Measurements from ENCODE around the gene YBX2. TPM values are rescaled to one million over a fixed set of nuclear protein-coding genes. Genes with fewer than 3 reads are reported as not detected.
"Not testable (repeated sequence)": the region's sequence is repeated elsewhere in the genome, so short reads cannot be mapped to it uniquely, and the experiment has no call there.

The YBX2 gene
- total RNA-seq, result 1 to 10 TPM; 1.4 to 3.1 (median 1.8) TPM
- polyA plus RNA-seq, result 5.3 TPM
- long read RNA-seq, donor 1, partial matches to known transcripts, result 0 of 3 reads
- long read RNA-seq, donor 1, other reads (novel, unspliced or antisense), result 0 of 3 reads
- long read RNA-seq, donor 2, result 0 reads
- long read RNA-seq, donor 3, partial matches to known transcripts, result 0 of 37 reads
- long read RNA-seq, donor 3, other reads (novel, unspliced or antisense), result 37 of 37 reads
- long read RNA-seq, donor 4, partial matches to known transcripts, result 0 of 2 reads
- long read RNA-seq, donor 4, other reads (novel, unspliced or antisense), result 0 of 2 reads

DNA sequence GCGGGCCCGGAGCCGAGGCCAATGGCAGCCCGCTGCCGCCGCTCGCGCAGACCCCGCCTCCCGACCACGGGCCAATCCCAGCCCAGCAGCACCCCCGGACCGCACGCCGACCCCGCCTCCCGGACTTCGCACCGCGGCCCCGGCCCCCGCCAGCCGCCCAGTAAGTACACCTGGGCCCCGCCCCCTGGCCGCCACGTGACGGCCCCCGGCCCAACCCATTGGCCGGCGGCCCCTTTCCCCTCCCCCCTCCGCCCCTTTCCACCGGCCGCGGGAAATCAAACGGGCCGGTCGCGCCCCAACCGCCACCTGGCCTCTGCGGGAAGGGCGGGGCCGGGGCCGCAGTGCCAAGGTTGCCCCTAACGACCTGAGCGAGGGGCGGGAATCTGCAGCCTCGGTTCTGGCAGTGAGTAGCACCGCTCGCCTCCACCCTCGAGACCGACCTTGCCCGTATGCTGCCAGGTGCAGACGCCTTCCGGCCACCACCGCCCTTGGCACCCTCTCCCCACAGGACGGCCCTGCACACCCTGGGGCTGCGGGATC is at the start of gene YBX2:
Gene YBX2 (minus strand): TSS at position 26 of the 540 bp plus-strand sequence. CDS start 139 bp downstream, outside the sequence.
- DNase-seq (peak; percentile 65 to 90 (median 83)), ATAC-seq (peak; percentile 39 to 49)
- Histone ChIP-seq H3K27ac (ENCODE audit: low read length) (no peak within 1 kb of the TSS), H3K4me3 (ENCODE audit: low read length) (peak within 1 kb of the TSS; percentile 34), H3K9me3 (ENCODE audit: control insufficient read depth, low read length) (no peaks in the 10 kb centered on the region), H3K27me3 (ENCODE audit: control insufficient read depth, insufficient read depth) (no peaks in the 10 kb centered on the region), H3K4me1 (ENCODE audit: control insufficient read depth, insufficient read depth, low read length) (peaks cover 12% of the 10 kb centered on the region)
- intact Hi-C loops (cut with DNase I), result loop anchor here in 1 of 4 donors (10.0 kb wide), 1 partner anchor 50 kb away; no protein-coding TSS in a partner anchor
- WGBS, result 3% methylated on average over 57 of the region's 57 CpGs

GRCh38 chr17:7343250-7343649 is 48.8 kb upstream of the YBX2 start:
- 76% methylated on average over 15 of the region's 15 CpGs for WGBS
- H3K27ac ChIP-seq (ENCODE audit: low read length), result no peak overlapping the region
- no peaks in the 10 kb centered on the region for H3K27me3 ChIP-seq (ENCODE audit: control insufficient read depth, insufficient read depth)
- H3K9me3 ChIP-seq (ENCODE audit: control insufficient read depth, low read length), result no peaks in the 10 kb centered on the region
- intact Hi-C loops (cut with DNase I), result loop anchor here in 2 of 4 donors (10.0 kb wide), 2 partner anchors 48 to 58 kb away; partner anchors contain the start of genes SLC2A4 (in 1 of the 2) and YBX2 (in 1 of the 2)
- H3K4me3 ChIP-seq (ENCODE audit: low read length), result no peak overlapping the region
- DNase-seq (peak in 1 of 3 donors; percentile 33), ATAC-seq (no peak)
- H3K4me1 ChIP-seq (ENCODE audit: control insufficient read depth, insufficient read depth, low read length), result no peaks in the 10 kb centered on the region

DNA sequence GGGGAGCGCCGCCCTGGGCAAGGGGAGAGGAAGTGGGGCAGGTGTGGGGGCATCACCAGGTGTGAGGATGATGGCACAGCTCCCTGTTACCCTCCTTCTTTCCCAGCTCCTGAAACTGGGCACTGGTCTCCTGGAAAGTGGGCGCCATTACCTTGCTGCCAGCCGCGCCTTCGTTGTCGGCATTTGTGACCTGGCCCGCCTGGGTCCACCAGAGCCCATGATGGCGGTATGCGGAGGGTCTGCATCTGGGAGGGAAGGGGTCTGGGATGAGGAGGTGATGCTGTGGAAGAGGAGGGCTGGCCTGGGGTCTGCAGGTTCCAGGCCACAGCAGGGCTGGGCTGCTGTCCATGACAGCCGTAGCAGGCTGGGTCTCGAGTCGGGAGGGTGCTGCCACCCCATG is 47.4 kb upstream of the YBX2 start:
- no peaks in the 10 kb centered on the region for H3K4me1 ChIP-seq (ENCODE audit: control insufficient read depth, insufficient read depth, low read length)
- intact Hi-C loops (cut with DNase I), result loop anchor here in 2 of 4 donors (10.0 kb wide), 2 partner anchors 47 to 57 kb away; partner anchors contain the start of genes SLC2A4 (in 1 of the 2) and YBX2 (in 1 of the 2)
- no peak for ATAC-seq
- H3K4me3 ChIP-seq (ENCODE audit: low read length), result no peak overlapping the region
- no peaks in the 10 kb centered on the region for H3K27me3 ChIP-seq (ENCODE audit: control insufficient read depth, insufficient read depth)
- no peak for DNase-seq
- no peaks in the 10 kb centered on the region for H3K9me3 ChIP-seq (ENCODE audit: control insufficient read depth, low read length)
- H3K27ac ChIP-seq (ENCODE audit: low read length), result no peak overlapping the region
- WGBS, result 91% methylated on average over 13 of the region's 13 CpGs

- H3K4me3 ChIP-seq (ENCODE audit: low read length), result no peak overlapping the region
- H3K4me1 ChIP-seq (ENCODE audit: control insufficient read depth, insufficient read depth, low read length), result no peaks in the 10 kb centered on the region
- H3K27ac ChIP-seq (ENCODE audit: low read length), result no peak overlapping the region
- no peaks in the 10 kb centered on the region for H3K27me3 ChIP-seq (ENCODE audit: control insufficient read depth, insufficient read depth)
- ATAC-seq (no peak), DNase-seq (no peak)
- intact Hi-C loops (cut with DNase I), result loop anchor here in 2 of 4 donors (10.0 kb wide), 2 partner anchors 45 to 55 kb away; partner anchors contain the start of genes SLC2A4 (in 1 of the 2) and YBX2 (in 1 of the 2)
- WGBS, result 74% methylated on average over 2 of the region's 2 CpGs
- H3K9me3 ChIP-seq (ENCODE audit: control insufficient read depth, low read length), result no peaks in the 10 kb centered on the region
These were observed 45.7 kb upstream of the YBX2 start for GRCh38 chr17:7340179-7340578.

- H3K27ac ChIP-seq (ENCODE audit: low read length); H3K4me1 ChIP-seq (ENCODE audit: control insufficient read depth, insufficient read depth, low read length); DNase-seq; intact Hi-C loops (cut with DNase I); H3K4me3 ChIP-seq (ENCODE audit: low read length); H3K27me3 ChIP-seq (ENCODE audit: control insufficient read depth, insufficient read depth); ATAC-seq; H3K9me3 ChIP-seq (ENCODE audit: control insufficient read depth, low read length): not testable (repeated sequence)
- WGBS, result 72% methylated on average over 7 of the region's 7 CpGs
These were observed 43.2 kb upstream of the YBX2 start for GRCh38 chr17:7337600-7337999.

DNA sequence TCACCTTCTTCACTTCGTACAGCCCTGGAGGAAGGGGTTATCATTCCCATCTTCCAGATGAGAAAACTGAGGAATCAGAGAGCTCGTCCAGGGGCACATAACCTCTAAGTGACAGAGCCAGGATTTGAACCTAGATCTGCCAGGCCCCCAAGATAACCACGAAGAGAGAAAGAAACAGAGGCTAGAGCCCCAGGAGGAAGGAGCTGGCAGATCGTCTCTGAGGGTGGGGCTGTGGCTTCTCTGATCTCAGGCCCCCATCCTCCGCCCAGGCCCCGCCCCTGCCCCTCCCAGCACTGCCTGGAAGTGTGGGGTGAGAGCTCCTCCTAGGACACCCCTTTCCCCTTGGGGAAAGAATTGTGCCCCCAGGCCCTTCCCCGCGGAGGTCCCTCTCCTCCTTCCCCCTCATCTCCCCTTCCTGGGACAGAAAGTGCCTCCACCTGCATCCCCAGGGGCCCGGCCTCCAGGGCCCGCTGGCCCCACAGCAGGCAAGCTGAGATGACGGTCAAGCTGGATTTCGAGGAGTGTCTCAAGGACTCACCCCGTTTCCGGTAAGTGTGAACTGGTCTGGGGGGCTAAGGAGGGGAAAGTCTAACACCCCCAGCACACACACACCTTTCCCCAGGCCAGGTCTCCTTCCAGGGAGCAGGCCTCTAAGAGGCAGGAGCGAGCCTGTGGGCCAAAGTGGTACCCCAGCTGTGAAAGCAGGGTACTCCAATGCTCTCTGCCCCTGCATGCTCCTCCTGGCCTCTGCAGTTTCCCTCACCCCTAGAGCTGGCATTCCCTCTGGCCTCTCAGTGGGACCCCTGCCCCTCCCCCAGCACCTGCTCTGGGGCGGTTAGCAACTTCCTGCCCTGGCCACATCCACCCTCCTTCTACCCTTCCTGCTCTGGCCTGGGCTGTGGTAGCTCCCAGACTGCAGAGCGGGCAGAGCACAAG is 42.1 kb upstream of the YBX2 start, which contains the start of gene ACAP1:
Gene ACAP1 (plus strand): TSS at position 290 of the 936 bp plus-strand sequence. CDS start 206 bp downstream, at position 496.
- peak in 2 of 3 donors; percentile 75 to 83 for DNase-seq
- Histone ChIP-seq H3K9me3 (ENCODE audit: control insufficient read depth, low read length) (no peaks in the 10 kb centered on the region), H3K27ac (ENCODE audit: low read length) (no peak within 1 kb of the TSS), H3K4me3 (ENCODE audit: low read length) (no peak within 1 kb of the TSS), H3K27me3 (ENCODE audit: control insufficient read depth, insufficient read depth) (no peaks in the 10 kb centered on the region), H3K4me1 (ENCODE audit: control insufficient read depth, insufficient read depth, low read length) (no peaks in the 10 kb centered on the region)
- WGBS, result 47% methylated on average over 17 of the region's 17 CpGs
- ATAC-seq, result peak; percentile 33 to 54
- intact Hi-C loops (cut with DNase I), result no loop called here

DNA sequence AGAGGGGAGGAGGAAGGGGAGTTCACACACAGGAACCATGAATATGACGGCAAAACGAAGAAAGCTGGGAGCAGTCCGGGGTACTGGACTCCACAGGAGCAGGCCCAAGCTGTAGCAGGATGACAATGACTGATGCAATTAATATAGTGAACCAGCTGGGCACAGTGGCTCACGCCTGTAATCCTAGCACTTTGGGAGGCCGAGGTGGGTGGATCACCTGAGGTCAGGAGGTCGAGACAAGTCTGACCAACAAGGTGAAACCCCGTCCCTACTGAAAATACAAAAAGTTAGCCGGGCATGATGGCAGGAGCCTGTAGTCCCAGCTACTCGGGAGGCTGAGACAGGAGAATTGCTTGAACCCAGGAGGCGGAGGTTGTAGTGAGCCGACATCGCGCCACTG is 41.3 kb upstream of the YBX2 start:
- 83% methylated on average over 13 of the region's 13 CpGs for WGBS
- H3K4me1 ChIP-seq (ENCODE audit: control insufficient read depth, insufficient read depth, low read length); ATAC-seq; H3K9me3 ChIP-seq (ENCODE audit: control insufficient read depth, low read length); H3K4me3 ChIP-seq (ENCODE audit: low read length); H3K27me3 ChIP-seq (ENCODE audit: control insufficient read depth, insufficient read depth); DNase-seq; intact Hi-C loops (cut with DNase I); H3K27ac ChIP-seq (ENCODE audit: low read length): not testable (repeated sequence)

DNA sequence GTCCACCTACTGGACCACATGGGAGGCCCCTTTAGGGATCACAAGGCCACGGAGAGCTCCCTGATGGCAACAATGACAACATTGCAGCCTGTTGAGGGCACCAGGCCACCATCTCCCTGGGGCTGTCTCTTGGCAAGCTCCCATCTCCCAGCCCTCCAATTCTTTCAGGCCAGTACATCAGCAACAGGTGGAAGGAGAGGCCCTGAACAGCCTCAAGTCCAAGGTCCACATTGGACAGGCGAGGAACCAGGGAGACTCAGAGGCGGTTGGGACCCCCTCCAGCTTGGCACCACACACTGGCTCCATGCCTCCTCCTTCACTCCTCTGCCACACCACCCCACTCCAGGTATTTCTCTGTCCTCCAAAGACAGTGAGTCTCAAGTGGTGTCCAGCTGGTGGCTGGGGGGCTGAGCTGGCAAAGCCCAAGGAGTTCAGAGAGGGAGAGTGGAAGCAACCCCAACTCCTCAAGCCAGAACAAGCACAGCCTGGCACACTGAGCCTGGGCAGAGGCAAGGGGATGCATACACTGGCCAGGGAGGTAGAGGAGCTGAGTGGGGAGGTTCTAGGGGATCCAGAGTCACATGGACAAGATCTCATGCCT is 40.6 kb upstream of the YBX2 start:
- no peaks in the 10 kb centered on the region for H3K9me3 ChIP-seq (ENCODE audit: control insufficient read depth, low read length)
- peak in 1 of 3 donors; percentile 30 for DNase-seq
- WGBS, result 90% methylated on average over 3 of the region's 3 CpGs
- no peaks in the 10 kb centered on the region for H3K4me1 ChIP-seq (ENCODE audit: control insufficient read depth, insufficient read depth, low read length)
- intact Hi-C loops (cut with DNase I), result no loop called here
- no peak overlapping the region for H3K4me3 ChIP-seq (ENCODE audit: low read length)
- H3K27ac ChIP-seq (ENCODE audit: low read length), result no peak overlapping the region
- ATAC-seq, result no peak
- H3K27me3 ChIP-seq (ENCODE audit: control insufficient read depth, insufficient read depth), result no peaks in the 10 kb centered on the region

- intact Hi-C loops (cut with DNase I); ATAC-seq; H3K9me3 ChIP-seq (ENCODE audit: control insufficient read depth, low read length); H3K4me1 ChIP-seq (ENCODE audit: control insufficient read depth, insufficient read depth, low read length); H3K27ac ChIP-seq (ENCODE audit: low read length); H3K4me3 ChIP-seq (ENCODE audit: low read length); H3K27me3 ChIP-seq (ENCODE audit: control insufficient read depth, insufficient read depth): not testable (repeated sequence)
- peak in 1 of 3 donors; percentile 24 for DNase-seq
- 43% methylated on average over 14 of the region's 14 CpGs for WGBS
These were observed 38.2 kb upstream of the YBX2 start for GRCh38 chr17:7332600-7333069.

GRCh38 chr17:7332111-7332510 is 37.7 kb upstream of the YBX2 start:
- Histone ChIP-seq H3K4me1 (ENCODE audit: control insufficient read depth, insufficient read depth, low read length) (no peaks in the 10 kb centered on the region), H3K27me3 (ENCODE audit: control insufficient read depth, insufficient read depth) (no peaks in the 10 kb centered on the region), H3K27ac (ENCODE audit: low read length) (no peak overlapping the region), H3K9me3 (ENCODE audit: control insufficient read depth, low read length) (no peaks in the 10 kb centered on the region), H3K4me3 (ENCODE audit: low read length) (no peak overlapping the region)
- ATAC-seq, result no peak
- WGBS, result 55% methylated on average over 7 of the region's 7 CpGs
- intact Hi-C loops (cut with DNase I), result no loop called here
- DNase-seq, result peak in 1 of 3 donors; percentile 30

Measured in right cardiac atrium (tissue), 5 donors.